SKM-1 (cell line): ENCODE results near the gene SLC12A8.

Experiments
- DNase-seq: peaks from one replicate; lab custom pipeline; 2025; ENCODE audit not compliant: unreplicated experiment; lab: John Stamatoyannopoulos, UW

Gene SLC12A8

DNA sequence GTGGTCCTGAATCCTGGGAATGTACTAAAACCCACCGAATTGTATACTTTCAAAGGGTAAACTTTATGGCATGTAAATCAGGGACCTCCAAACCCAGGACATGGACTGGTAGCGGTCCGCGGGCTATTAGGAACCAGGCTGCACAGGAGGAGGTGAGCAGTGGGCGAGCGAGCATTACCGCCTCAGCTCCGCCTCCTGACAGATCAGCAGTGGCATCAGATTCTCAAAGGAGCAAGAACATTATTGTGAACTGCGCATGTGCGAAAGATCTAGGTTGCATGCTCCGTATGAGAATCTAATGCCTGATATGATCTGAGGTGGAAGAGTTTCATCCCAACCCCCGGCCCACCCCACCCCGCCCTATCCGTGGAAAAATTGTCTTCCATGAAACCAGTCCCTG lies 178.9 kb downstream of the SLC12A8 start:
- no peak for DNase-seq

DNA sequence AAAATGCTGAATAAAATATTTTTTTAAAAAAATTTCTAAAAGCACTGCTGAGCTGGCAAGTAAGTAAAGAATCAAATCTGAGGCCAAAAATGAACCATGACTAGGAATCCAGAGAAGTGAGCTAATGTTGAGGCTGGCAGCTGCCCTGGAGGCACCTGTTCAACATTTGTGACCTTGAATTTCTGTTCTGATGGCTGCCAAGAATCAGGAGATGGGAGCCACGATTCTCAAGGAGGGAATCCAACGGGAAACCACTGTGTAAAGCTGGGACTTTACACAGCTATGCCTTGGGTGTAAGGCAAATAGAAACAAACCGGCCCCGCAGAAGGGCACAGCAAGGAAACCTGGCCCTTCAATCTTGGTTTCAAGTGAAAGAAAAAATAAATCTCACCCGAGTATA lies 179.4 kb downstream of the SLC12A8 start:
- no peak for DNase-seq

DNA sequence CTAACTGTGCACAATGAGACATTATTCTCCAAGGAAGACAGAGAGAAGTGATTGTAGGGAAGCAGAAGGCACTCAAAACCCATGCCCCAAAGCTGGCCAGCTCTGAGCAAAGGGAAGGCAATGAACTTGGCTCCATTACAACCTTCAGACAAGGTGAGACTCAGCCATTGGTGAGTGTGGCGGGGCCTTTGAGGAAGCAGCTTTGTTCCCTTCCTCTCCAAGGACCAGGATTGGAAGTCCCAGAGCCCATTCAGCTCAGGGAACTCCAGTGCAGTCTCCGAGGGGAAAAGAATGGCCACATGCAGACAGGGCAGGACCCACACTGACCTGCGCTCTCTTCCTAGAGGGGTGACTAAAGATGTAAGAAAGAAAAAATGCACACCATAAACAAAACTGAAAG lies 179.9 kb downstream of the SLC12A8 start:
- no peak for DNase-seq
